ENCODE measurements around the gene ZNF689. TPM values are rescaled to one million over a fixed set of nuclear protein-coding genes. Genes with fewer than 3 reads are reported as not detected.

The ZNF689 gene
- polyA plus RNA-seq, 2 of the 4 experiments (the other 2 are of a cell fraction), result 6.8 to 7.4 TPM

GRCh38 chr16:30606004-30606403 lies 4.2 kb downstream of the ZNF689 start:
- 93% methylated on average over 3 of the region's 3 CpGs for WGBS (ENCODE audit: missing lambda C conversion rate)
- FAIRE-seq, result no peak

More at GRCh38 chr16:30606004-30606403, 4.2 kb downstream of the ZNF689 start:
- ATAC-seq, result no peak
- 0 out of 3 replicates have a peak, but pooled peaks cover 3% of the 10 kb centered on the region for H3K9me3 ChIP-seq
- no peak for DNase-seq (ENCODE audit: low read depth in 1 of 2, low spot score in 1 of 2)
- ChIA-PET POLR2A (no interaction called here), CTCF (interaction anchor here (1.3 to 3.5 kb wide), 4 partner anchors 8 to 171 kb away, joined by 3 to 22 read pairs (median 11); no protein-coding TSS in a partner anchor)
- H3K4me2 ChIP-seq, result no peak overlapping the region
- H3K4me3 ChIP-seq, result no peak overlapping the region
- peaks cover 9% of the 10 kb centered on the region; the same call in 1 of the 3 replicates for H3K4me1 ChIP-seq
- TF ChIP-seq MAZ (IDR thresholded peaks at IDR 0.05; ENCODE audit: borderline replicate concordance, low read depth, low read length) (no peak), SMC3 (IDR thresholded peaks at IDR 0.05) (no peak), ZNF302 (CRISPR knock-in tag; IDR thresholded peaks at IDR 0.05) (no peak), FOXS1 (CRISPR knock-in tag; IDR thresholded peaks at IDR 0.05) (no peak), BCL3 (IDR thresholded peaks at IDR 0.05) (no peak), EHF (CRISPR knock-in tag; IDR thresholded peaks at IDR 0.05) (no peak), ATOH8 (CRISPR knock-in tag; IDR thresholded peaks at IDR 0.05; ENCODE audit: low read depth) (no peak), NFE2L2 (conservative IDR thresholded peaks at IDR 0.05; ENCODE audit: low read length) (no peak), PBX3 (IDR thresholded peaks at IDR 0.05) (no peak), ZC3H11A (IDR thresholded peaks at IDR 0.05) (no peak), ESRRA (IDR thresholded peaks at IDR 0.05; ENCODE audit: borderline replicate concordance, low read length) (no peak), RAD21 (conservative IDR thresholded peaks at IDR 0.05 in 1 of 2, IDR thresholded peaks at IDR 0.05 in 1 of 2) (no peak), ZSCAN20 (CRISPR knock-in tag; IDR thresholded peaks at IDR 0.05) (no peak), CTCF (IDR thresholded peaks at IDR 0.05) (no peak), NPAS2 (CRISPR knock-in tag; IDR thresholded peaks at IDR 0.05; ENCODE audit: borderline replicate concordance) (no peak), GATA3 (IDR thresholded peaks at IDR 0.05; ENCODE audit: borderline replicate concordance) (no peak), REST (IDR thresholded peaks at IDR 0.05) (no peak), HMGXB4 (CRISPR knock-in tag; IDR thresholded peaks at IDR 0.05; ENCODE audit: borderline replicate concordance) (no peak), ZFP36 (IDR thresholded peaks at IDR 0.05; ENCODE audit: borderline replicate concordance, partially characterized antibody) (no peak)
- H3K27ac ChIP-seq, result no peak overlapping the region

All from A549 (cell line).